Ramos (cell line): ENCODE results near the gene RIPPLY3.
"Not testable (repeated sequence)": the region's sequence is repeated elsewhere in the genome, so short reads cannot be mapped to it uniquely, and the experiment has no call there.

Source experiments
- in situ Hi-C: fragments of 300-500 bp; cut with MboI; formaldehyde crosslinking; loops from one replicate; pipeline ENCODE4 v1.14.3; 2022; ENCODE audit warnings: low sequenced_read_pairs; ENCODE audit not compliant: unreplicated experiment

RIPPLY3 gene

GRCh38 chr21:36980280-36981048 lies 26.0 kb upstream of the RIPPLY3 start:
- in situ Hi-C loops: no loop called here

- in situ Hi-C loops: no loop called here
These were observed 25.5 kb upstream of the RIPPLY3 start for GRCh38 chr21:36981049-36981391.

- in situ Hi-C loops: no loop called here
These were observed 24.4 kb upstream of the RIPPLY3 start for GRCh38 chr21:36981977-36982700.

GRCh38 chr21:36985751-36986594 lies 20.5 kb upstream of the RIPPLY3 start:
- in situ Hi-C loops: no loop called here

- in situ Hi-C loops: no loop called here
These were observed 18.7 kb upstream of the RIPPLY3 start for GRCh38 chr21:36987845-36988244.

- in situ Hi-C loops: no loop called here
These were observed 18.0 kb upstream of the RIPPLY3 start for GRCh38 chr21:36988536-36988935.

- in situ Hi-C loops: not testable (repeated sequence)
These were observed 17.3 kb upstream of the RIPPLY3 start for GRCh38 chr21:36989199-36989698.

GRCh38 chr21:36989699-36990507 lies 16.6 kb upstream of the RIPPLY3 start:
- in situ Hi-C loops: no loop called here

GRCh38 chr21:36990508-36991205 lies 15.8 kb upstream of the RIPPLY3 start:
- in situ Hi-C loops: no loop called here

GRCh38 chr21:36992671-36993070 lies 13.8 kb upstream of the RIPPLY3 start:
- in situ Hi-C loops: no loop called here

- in situ Hi-C loops: no loop called here
These were observed 11.9 kb upstream of the RIPPLY3 start for GRCh38 chr21:36994501-36995158.

GRCh38 chr21:36995285-36995684 lies 11.2 kb upstream of the RIPPLY3 start:
- in situ Hi-C loops: not testable (repeated sequence)

GRCh38 chr21:36999131-36999898 lies 7.2 kb upstream of the RIPPLY3 start:
- in situ Hi-C loops: no loop called here

- in situ Hi-C loops: no loop called here
These were observed 6.1 kb upstream of the RIPPLY3 start for GRCh38 chr21:37000381-37000780.

- in situ Hi-C loops: no loop called here
These were observed 5.1 kb upstream of the RIPPLY3 start for GRCh38 chr21:37001441-37001840.

GRCh38 chr21:37002851-37003250 lies 3.7 kb upstream of the RIPPLY3 start:
- in situ Hi-C loops: not testable (repeated sequence)

- in situ Hi-C loops: not testable (repeated sequence)
These were observed 2.6 kb upstream of the RIPPLY3 start for GRCh38 chr21:37003917-37004316.
